ENCODE data around the gene LTB4R. TPM values are rescaled to one million over a fixed set of nuclear protein-coding genes. Genes with fewer than 3 reads are reported as not detected.

The LTB4R gene
- total RNA-seq, 1 experiment from 2014 or later = 13.4 TPM

GRCh38 chr14:24269368-24269767, 41.9 kb upstream of the LTB4R start:
- H3K9me3 Mint-ChIP-seq (ENCODE audit: low read depth, unreplicated experiment) = no peaks in the 10 kb centered on the region
- no peak overlapping the region for H3K4me3 Mint-ChIP-seq (ENCODE audit: low read depth, unreplicated experiment)
- H3K27me3 Mint-ChIP-seq (ENCODE audit: unreplicated experiment) = no peaks in the 10 kb centered on the region
- no peak for TF ChIP-seq CTCF (IDR thresholded peaks at IDR 0.05; ENCODE audit: unreplicated experiment)
- CTCF ChIA-PET = no interaction called here
- no peak for DNase-seq
- H3K4me1 Mint-ChIP-seq (ENCODE audit: low read depth, unreplicated experiment) = peaks cover 30% of the 10 kb centered on the region
- no TSS peak for BruUV-seq (replicated peaks)
- intact Hi-C loops (cut with micrococcal nuclease; ENCODE audit: unreplicated experiment) = no loop called here
- no peak overlapping the region for H3K27ac Mint-ChIP-seq (ENCODE audit: unreplicated experiment)
- H3K36me3 Mint-ChIP-seq (ENCODE audit: insufficient read depth, unreplicated experiment) = peaks cover 27% of the 10 kb centered on the region

GRCh38 chr14:24269910-24270536, 41.3 kb upstream of the LTB4R start:
- no peak overlapping the region for H3K4me3 Mint-ChIP-seq (ENCODE audit: low read depth, unreplicated experiment)
- peaks cover 32% of the 10 kb centered on the region for H3K4me1 Mint-ChIP-seq (ENCODE audit: low read depth, unreplicated experiment)
- no TSS peak for BruUV-seq (replicated peaks)
- H3K27me3 Mint-ChIP-seq (ENCODE audit: unreplicated experiment) = no peaks in the 10 kb centered on the region
- intact Hi-C loops (cut with micrococcal nuclease; ENCODE audit: unreplicated experiment) = loop anchor here (2.0 kb wide), 1 partner anchor 27 kb away; the partner anchor contains the start of gene TINF2
- H3K9me3 Mint-ChIP-seq (ENCODE audit: low read depth, unreplicated experiment) = no peaks in the 10 kb centered on the region
- DNase-seq = no peak
- CTCF ChIA-PET = interaction anchor here (1.7 kb wide), 1 partner anchor 28 kb away, joined by 9 read pairs; the partner anchor contains the start of gene TINF2
- H3K27ac Mint-ChIP-seq (ENCODE audit: unreplicated experiment) = no peak overlapping the region
- H3K36me3 Mint-ChIP-seq (ENCODE audit: insufficient read depth, unreplicated experiment) = peaks cover 27% of the 10 kb centered on the region
- TF ChIP-seq CTCF (IDR thresholded peaks at IDR 0.05; ENCODE audit: unreplicated experiment) = no peak

GRCh38 chr14:24270537-24271133, 40.7 kb upstream of the LTB4R start:
- Mint-ChIP-seq H3K9me3 (ENCODE audit: low read depth, unreplicated experiment) (no peaks in the 10 kb centered on the region), H3K4me1 (ENCODE audit: low read depth, unreplicated experiment) (peaks cover 32% of the 10 kb centered on the region), H3K27ac (ENCODE audit: unreplicated experiment) (peak overlapping the region; percentile 65), H3K36me3 (ENCODE audit: insufficient read depth, unreplicated experiment) (peaks cover 32% of the 10 kb centered on the region), H3K4me3 (ENCODE audit: low read depth, unreplicated experiment) (peak overlapping the region; percentile 67), H3K27me3 (ENCODE audit: unreplicated experiment) (no peaks in the 10 kb centered on the region)
- intact Hi-C loops (cut with micrococcal nuclease; ENCODE audit: unreplicated experiment) = loop anchor here (2.0 kb wide), 1 partner anchor 28 kb away; the partner anchor contains the start of gene TINF2
- DNase-seq = no peak
- CTCF ChIA-PET = interaction anchor here (1.0 to 1.7 kb wide), 7 partner anchors 9 to 55 kb away, joined by 3 to 9 read pairs (median 5); partner anchors contain the start of genes CIDEB, DHRS1, MDP1 and NOP9
- no TSS peak for BruUV-seq (replicated peaks)
- TF ChIP-seq CTCF (IDR thresholded peaks at IDR 0.05; ENCODE audit: unreplicated experiment) = no peak

GRCh38 chr14:24271134-24271833, 40.0 kb upstream of the LTB4R start, which contains the start of gene RABGGTA:
Gene RABGGTA (minus strand): TSS chr14:24271597. CDS start chr14:24271115, 482 bp downstream.
- H3K27me3 Mint-ChIP-seq (ENCODE audit: unreplicated experiment) = no peaks in the 10 kb centered on the region
- peaks cover 32% of the 10 kb centered on the region for H3K4me1 Mint-ChIP-seq (ENCODE audit: low read depth, unreplicated experiment)
- intact Hi-C loops (cut with micrococcal nuclease; ENCODE audit: unreplicated experiment) = loop anchor here (2.0 kb wide), 1 partner anchor 28 kb away; the partner anchor contains the start of gene TINF2
- H3K27ac Mint-ChIP-seq (ENCODE audit: unreplicated experiment) = peak within 1 kb of the TSS; percentile 65
- peaks cover 33% of the 10 kb centered on the region for H3K36me3 Mint-ChIP-seq (ENCODE audit: insufficient read depth, unreplicated experiment)
- H3K4me3 Mint-ChIP-seq (ENCODE audit: low read depth, unreplicated experiment) = peak within 1 kb of the TSS; percentile 67
- CTCF ChIA-PET = interaction anchor here (1.0 to 1.7 kb wide), 7 partner anchors 8 to 55 kb away, joined by 3 to 9 read pairs (median 5); partner anchors contain the start of genes CIDEB, DHRS1, MDP1 and NOP9
- peak; percentile 90 for DNase-seq
- peak; percentile 35 for TF ChIP-seq CTCF (IDR thresholded peaks at IDR 0.05; ENCODE audit: unreplicated experiment)
- no peaks in the 10 kb centered on the region for H3K9me3 Mint-ChIP-seq (ENCODE audit: low read depth, unreplicated experiment)
- BruUV-seq (replicated peaks) = TSS peak; percentile 63

Data from Calu3 (cell line).